NT2/D1 (cell line): Measurements from ENCODE around the gene FZD2.
"Not testable (repeated sequence)": the region's sequence is repeated elsewhere in the genome, so short reads cannot be mapped to it uniquely, and the experiment has no call there.

Experiments
- DNase-seq: peaks from one replicate; pipeline ENCODE4 v3.0.0-alpha.2; 2011; ENCODE audit warnings: low read depth, low spot score
- H3K27me3 ChIP-seq: 2 replicates; pipeline ENCODE4 v1.6.0; 2011; ENCODE audit warnings: mild to moderate bottlenecking; ENCODE audit not compliant: insufficient read length, insufficient read depth
- H3K36me3 ChIP-seq: 2 replicates; pipeline ENCODE4 v1.6.1; 2011; ENCODE audit warnings: mild to moderate bottlenecking, low read length, mixed read lengths; ENCODE audit not compliant: insufficient read depth, insufficient read length
- H3K4me1 ChIP-seq: 2 replicates; pipeline ENCODE4 v1.5.1; 2011; ENCODE audit not compliant: insufficient read depth, insufficient read length
- H3K4me3 ChIP-seq: 2 replicates; pipeline ENCODE4 v1.5.1; 2011; ENCODE audit warnings: low read depth; ENCODE audit not compliant: insufficient read length
- H3K9ac ChIP-seq: 2 replicates; pipeline ENCODE4 v1.6.0; 2011; ENCODE audit warnings: low read depth; ENCODE audit not compliant: insufficient read length
- H3K9me3 ChIP-seq: 2 replicates; pipeline ENCODE4 v1.5.1; 2011; ENCODE audit warnings: mild to moderate bottlenecking, low read length; ENCODE audit not compliant: insufficient read depth
- SUZ12 ChIP-seq: IDR thresholded peaks from 2 replicates; pipeline ENCODE4 v1.6.1; 2011; ENCODE audit not compliant: insufficient read length, insufficient read depth; ENCODE audit errors: extremely low read depth
- YY1 ChIP-seq: IDR thresholded peaks from 2 replicates; pipeline ENCODE4 v1.6.1; 2011; ENCODE audit not compliant: insufficient read length, insufficient read depth
- ZNF274 ChIP-seq: IDR thresholded peaks from 2 replicates; pipeline ENCODE4 v1.6.1; 2011; ENCODE audit warnings: mild to moderate bottlenecking, low read depth, low read length

FZD2 gene

GRCh38 chr17:44556832-44557606 is at the start of gene FZD2:
Gene FZD2, plus strand, starts transcription at chr17:44557484. Its CDS starts 205 bp downstream, at chr17:44557689.
- Histone ChIP-seq H3K9me3 (peaks cover 7% of the 10 kb centered on the region; the same call in 1 of the 2 replicates), H3K36me3 (peaks cover 38% of the 10 kb centered on the region), H3K27me3 (no peaks in the 10 kb centered on the region), H3K4me3 (peak within 1 kb of the TSS; percentile 79), H3K4me1 (peaks cover 11% of the 10 kb centered on the region), H3K9ac (peak within 1 kb of the TSS; percentile 96)
- peak; percentile 95 for DNase-seq
- TF ChIP-seq SUZ12, result no peak
- no peak for TF ChIP-seq YY1
- TF ChIP-seq ZNF274, result no peak

GRCh38 chr17:44511241-44512134 is 45.8 kb upstream of the FZD2 start:
- H3K9me3 ChIP-seq, H3K9ac ChIP-seq, H3K27me3 ChIP-seq, H3K4me1 ChIP-seq, H3K36me3 ChIP-seq: not testable (repeated sequence)
- peak; percentile 79 for DNase-seq
- H3K4me3 ChIP-seq, result peak overlapping the region; percentile 30

GRCh38 chr17:44518032-44518431 is 39.3 kb upstream of the FZD2 start:
- no peaks in the 10 kb centered on the region for H3K4me1 ChIP-seq
- no peak overlapping the region for H3K9ac ChIP-seq
- TF ChIP-seq ZNF274, result no peak
- no peak for TF ChIP-seq SUZ12
- TF ChIP-seq YY1, result no peak
- no peaks in the 10 kb centered on the region for H3K36me3 ChIP-seq
- H3K27me3 ChIP-seq, result no peaks in the 10 kb centered on the region
- DNase-seq, result no peak
- H3K4me3 ChIP-seq, result no peak overlapping the region
- no peaks in the 10 kb centered on the region for H3K9me3 ChIP-seq

GRCh38 chr17:44522883-44523671 is 34.2 kb upstream of the FZD2 start:
- Histone ChIP-seq H3K9ac (no peak overlapping the region), H3K27me3 (no peaks in the 10 kb centered on the region), H3K4me3 (no peak overlapping the region), H3K9me3 (peaks cover 23% of the 10 kb centered on the region; the same call in 1 of the 2 replicates), H3K36me3 (no peaks in the 10 kb centered on the region), H3K4me1 (no peaks in the 10 kb centered on the region)
- no peak for DNase-seq
- TF ChIP-seq SUZ12, result no peak
- no peak for TF ChIP-seq YY1
- TF ChIP-seq ZNF274, result no peak

GRCh38 chr17:44523672-44523972 is 33.7 kb upstream of the FZD2 start:
- TF ChIP-seq ZNF274 (no peak), YY1 (no peak), SUZ12 (no peak)
- Histone ChIP-seq H3K36me3 (no peaks in the 10 kb centered on the region), H3K9ac (no peak overlapping the region), H3K4me1 (no peaks in the 10 kb centered on the region), H3K4me3 (no peak overlapping the region), H3K9me3 (peaks cover 23% of the 10 kb centered on the region; the same call in 1 of the 2 replicates), H3K27me3 (no peaks in the 10 kb centered on the region)
- DNase-seq, result no peak

- no peak for DNase-seq
- no peak overlapping the region for H3K4me3 ChIP-seq
- no peaks in the 10 kb centered on the region for H3K4me1 ChIP-seq
- H3K9ac ChIP-seq, result no peak overlapping the region
- no peaks in the 10 kb centered on the region for H3K36me3 ChIP-seq
- TF ChIP-seq YY1, result no peak
- no peak for TF ChIP-seq SUZ12
- TF ChIP-seq ZNF274, result no peak
- no peaks in the 10 kb centered on the region for H3K27me3 ChIP-seq
- peaks cover 23% of the 10 kb centered on the region; the same call in 1 of the 2 replicates for H3K9me3 ChIP-seq
Observed at GRCh38 chr17:44527102-44527501, 30.2 kb upstream of the FZD2 start.
